ENCODE results near the gene TNS2. TPM values are rescaled to one million over a fixed set of nuclear protein-coding genes. Genes with fewer than 3 reads are reported as not detected.
A peak's percentile ranks its signal among the peaks of the same experiment; 100 is the strongest.

TNS2 gene
- total and polyA plus RNA-seq, 2 of the 13 experiments (the other 11 are each of a cell fraction or from before 2014, with no cell fraction given): 8.9 to 20.4 TPM

GRCh38 chr12:53079226-53080117 lies 29.6 kb downstream of the TNS2 start, which contains the start of gene SPRYD3 (continued):
- TF ChIP-seq ZNF281 (CRISPR knock-in tag; IDR thresholded peaks at IDR 0.05; ENCODE audit: borderline replicate concordance) (no peak), ZNF256 (CRISPR knock-in tag; conservative IDR thresholded peaks at IDR 0.05) (no peak), ZSCAN5A (CRISPR knock-in tag; IDR thresholded peaks at IDR 0.05; ENCODE audit: borderline replicate concordance) (no peak; the same call in 1 of the 2 replicates), GTF3A (CRISPR knock-in tag; conservative IDR thresholded peaks at IDR 0.05) (no peak), ETV6 (CRISPR knock-in tag; conservative IDR thresholded peaks at IDR 0.05) (0 out of 2 replicates have a peak, but pooled peaks have one; percentile 55), ZNF7 (CRISPR knock-in tag; IDR thresholded peaks at IDR 0.05) (no peak), BORCS8-MEF2B (CRISPR knock-in tag; IDR thresholded peaks at IDR 0.05) (no peak; the same call in 1 of the 2 replicates), HOXD1 (CRISPR knock-in tag; IDR thresholded peaks at IDR 0.05) (peak; percentile 88; the same call in 1 of the 2 replicates), ZNF724P (CRISPR knock-in tag; IDR thresholded peaks at IDR 0.05; ENCODE audit: borderline replicate concordance) (peak; percentile 50; the same call in 1 of the 2 replicates), MXI1 (IDR thresholded peaks at IDR 0.05; ENCODE audit: borderline replicate concordance, low read depth, low read length) (peak; percentile 45; the same call in 1 of the 3 replicates), ZSCAN12 (CRISPR knock-in tag; IDR thresholded peaks at IDR 0.05) (peak; percentile 45; the same call in 1 of the 2 replicates), SNAPC4 (CRISPR knock-in tag; IDR thresholded peaks at IDR 0.05) (no peak)
- TF ChIP-seq, protein P1, sequence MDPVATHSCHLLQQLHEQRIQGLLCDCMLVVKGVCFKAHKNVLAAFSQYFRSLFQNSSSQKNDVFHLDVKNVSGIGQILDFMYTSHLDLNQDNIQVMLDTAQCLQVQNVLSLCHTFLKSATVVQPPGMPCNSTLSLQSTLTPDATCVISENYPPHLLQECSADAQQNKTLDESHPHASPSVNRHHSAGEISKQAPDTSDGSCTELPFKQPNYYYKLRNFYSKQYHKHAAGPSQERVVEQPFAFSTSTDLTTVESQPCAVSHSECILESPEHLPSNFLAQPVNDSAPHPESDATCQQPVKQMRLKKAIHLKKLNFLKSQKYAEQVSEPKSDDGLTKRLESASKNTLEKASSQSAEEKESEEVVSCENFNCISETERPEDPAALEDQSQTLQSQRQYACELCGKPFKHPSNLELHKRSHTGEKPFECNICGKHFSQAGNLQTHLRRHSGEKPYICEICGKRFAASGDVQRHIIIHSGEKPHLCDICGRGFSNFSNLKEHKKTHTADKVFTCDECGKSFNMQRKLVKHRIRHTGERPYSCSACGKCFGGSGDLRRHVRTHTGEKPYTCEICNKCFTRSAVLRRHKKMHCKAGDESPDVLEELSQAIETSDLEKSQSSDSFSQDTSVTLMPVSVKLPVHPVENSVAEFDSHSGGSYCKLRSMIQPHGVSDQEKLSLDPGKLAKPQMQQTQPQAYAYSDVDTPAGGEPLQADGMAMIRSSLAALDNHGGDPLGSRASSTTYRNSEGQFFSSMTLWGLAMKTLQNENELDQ (CRISPR knock-in tag; IDR thresholded peaks at IDR 0.05; ENCODE audit: borderline replicate concordance): no peak
- TF ChIP-seq, protein P2, sequence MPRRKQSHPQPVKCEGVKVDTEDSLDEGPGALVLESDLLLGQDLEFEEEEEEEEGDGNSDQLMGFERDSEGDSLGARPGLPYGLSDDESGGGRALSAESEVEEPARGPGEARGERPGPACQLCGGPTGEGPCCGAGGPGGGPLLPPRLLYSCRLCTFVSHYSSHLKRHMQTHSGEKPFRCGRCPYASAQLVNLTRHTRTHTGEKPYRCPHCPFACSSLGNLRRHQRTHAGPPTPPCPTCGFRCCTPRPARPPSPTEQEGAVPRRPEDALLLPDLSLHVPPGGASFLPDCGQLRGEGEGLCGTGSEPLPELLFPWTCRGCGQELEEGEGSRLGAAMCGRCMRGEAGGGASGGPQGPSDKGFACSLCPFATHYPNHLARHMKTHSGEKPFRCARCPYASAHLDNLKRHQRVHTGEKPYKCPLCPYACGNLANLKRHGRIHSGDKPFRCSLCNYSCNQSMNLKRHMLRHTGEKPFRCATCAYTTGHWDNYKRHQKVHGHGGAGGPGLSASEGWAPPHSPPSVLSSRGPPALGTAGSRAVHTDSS (CRISPR knock-in tag; conservative IDR thresholded peaks at IDR 0.05): no peak

Measured in HepG2 (cell line).